ENCODE data around the gene SF3A1. TPM values are rescaled to one million over a fixed set of nuclear protein-coding genes. Genes with fewer than 3 reads are reported as not detected.

SF3A1 gene
- total and polyA plus RNA-seq, 9 of the 15 experiments (the other 6 are each of a cell fraction or from before 2014, with no cell fraction given), result 6.7 to 228 (median 13.0) TPM

DNA sequence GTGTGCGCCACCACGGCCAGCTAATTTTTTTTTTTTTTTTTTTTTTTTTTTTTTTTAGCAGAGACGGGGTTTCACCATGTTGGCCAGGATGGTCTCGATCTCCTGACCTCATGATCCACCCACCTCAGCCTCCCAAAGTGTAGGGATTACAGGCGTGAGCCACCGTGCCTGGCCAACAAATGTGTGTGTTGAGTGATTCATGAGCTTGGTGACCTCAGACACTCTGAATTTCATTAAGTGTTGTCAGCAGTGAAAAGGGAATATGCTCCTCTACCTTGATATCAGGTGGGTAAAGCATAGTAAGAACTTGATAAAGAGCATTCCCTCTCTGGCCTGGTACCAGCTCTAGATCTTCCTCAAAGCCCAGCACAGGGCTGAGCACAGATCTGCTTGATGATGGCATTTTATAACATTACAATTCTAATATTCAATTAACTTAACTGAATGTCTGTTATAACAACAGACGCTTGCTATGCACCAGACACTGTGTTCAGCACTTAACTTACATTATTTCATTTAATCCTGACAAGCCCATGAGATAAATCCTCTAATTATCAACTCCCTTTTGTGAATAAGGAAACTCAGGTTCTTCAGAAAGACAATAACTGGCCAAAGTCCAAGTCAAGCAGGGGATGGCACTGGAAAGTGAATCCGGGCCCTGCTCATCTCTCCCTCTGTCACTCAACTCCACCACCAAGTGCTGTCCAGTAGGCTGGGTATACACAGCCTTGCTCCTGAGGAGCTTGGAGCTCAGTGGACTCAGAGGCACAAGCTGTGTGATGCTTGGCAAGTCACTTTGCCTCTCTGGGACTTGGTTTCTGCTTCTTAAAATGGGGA is 42.9 kb downstream of the SF3A1 start (continued):
- no peak for TF ChIP-seq SRSF1 (IDR thresholded peaks at IDR 0.05; ENCODE audit: low read depth, low read length)

DNA sequence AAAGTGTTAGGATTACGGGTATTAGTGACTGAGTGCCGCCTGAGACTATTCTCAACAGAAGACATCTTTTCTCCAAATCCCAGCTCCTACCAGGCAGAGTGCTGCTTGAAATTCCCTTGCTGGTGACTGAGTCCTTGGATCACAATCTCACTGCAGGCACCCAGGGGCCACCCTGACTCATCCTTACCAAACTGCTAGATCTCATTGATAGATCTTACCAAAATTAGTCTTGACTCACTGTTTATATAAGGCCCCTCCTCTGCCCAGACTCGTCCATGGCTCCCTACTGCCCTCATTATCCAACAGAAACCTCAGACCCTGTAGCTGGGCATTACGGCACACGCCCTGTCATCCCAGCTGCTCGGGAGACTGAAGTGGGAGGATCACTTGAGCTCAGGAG is 44.6 kb downstream of the SF3A1 start:
- ChIA-PET POLR2A (interaction anchor here (0.6 kb wide), 1 partner anchor 16 kb away, joined by 4 read pairs; no protein-coding TSS in a partner anchor), CTCF (ENCODE audit: low intra/inter-chr PET ratio) (no interaction called here)
- FAIRE-seq (no peak), DNase-seq (ENCODE audit: extremely low read depth in 1 of 4, low spot score in 3 of 4) (no peak), ATAC-seq (no peak)
- H3K9me1 ChIP-seq (ENCODE audit: control insufficient read depth, insufficient read depth, low read length), result no peaks in the 10 kb centered on the region
- H3K9ac ChIP-seq (ENCODE audit: insufficient read depth in 1 of 2, low read depth in 2 of 2, low read length in 2 of 2), result no peak overlapping the region
- H3K27me3 ChIP-seq (ENCODE audit: control insufficient read depth in 2 of 2, insufficient read depth in 2 of 2, low read length in 2 of 2), result no peaks in the 10 kb centered on the region
- 46% methylated on average over 6 of the region's 6 CpGs for WGBS (ENCODE audit: insufficient coverage, low coverage, missing lambda C conversion rate)
- H2AFZ ChIP-seq (ENCODE audit: low read depth, low read length), result no peak overlapping the region
- H3K4me3 ChIP-seq, result no peak overlapping the region
- H3K4me2 ChIP-seq (ENCODE audit: insufficient read depth, low read length), result no peak overlapping the region
- peaks cover 4% of the 10 kb centered on the region; the same call in 1 of the 2 replicates for H4K20me1 ChIP-seq (replicated peaks; ENCODE audit: control insufficient read depth, insufficient read depth, low read length)
- H3K4me1 ChIP-seq (replicated peaks in 1 of 2; ENCODE audit: control insufficient read depth in 2 of 2, insufficient read depth in 2 of 2, low read length in 2 of 2), result peaks cover 10 to 33% of the 10 kb centered on the region in 2 experiments
- in situ Hi-C loops (cut with MboI), result no loop called here
- no peak overlapping the region for H3K27ac ChIP-seq (ENCODE audit: extremely low read depth, low read depth, low read length)
- no peaks in the 10 kb centered on the region; the same call in 1 of the 3 replicates for H3K79me2 ChIP-seq (ENCODE audit: control insufficient read depth, insufficient read depth, low read length)
- no peaks in the 10 kb centered on the region for H3K9me3 ChIP-seq (replicated peaks; ENCODE audit: control insufficient read depth, insufficient read depth, low read depth, low read length)
- no peaks in the 10 kb centered on the region for H3K36me3 ChIP-seq (ENCODE audit: control insufficient read depth, insufficient read depth, low read length)
- BruUV-seq (replicated peaks), result no TSS peak
- intact Hi-C loops (cut with micrococcal nuclease), result no loop called here
- TF ChIP-seq SMC3 (conservative IDR thresholded peaks at IDR 0.05; ENCODE audit: insufficient read depth, low read depth, low read length), result no peak
- TF ChIP-seq HNRNPK (IDR thresholded peaks at IDR 0.05; ENCODE audit: low read depth, low read length, poor library complexity, severe bottlenecking), result no peak
- TF ChIP-seq, protein P1, sequence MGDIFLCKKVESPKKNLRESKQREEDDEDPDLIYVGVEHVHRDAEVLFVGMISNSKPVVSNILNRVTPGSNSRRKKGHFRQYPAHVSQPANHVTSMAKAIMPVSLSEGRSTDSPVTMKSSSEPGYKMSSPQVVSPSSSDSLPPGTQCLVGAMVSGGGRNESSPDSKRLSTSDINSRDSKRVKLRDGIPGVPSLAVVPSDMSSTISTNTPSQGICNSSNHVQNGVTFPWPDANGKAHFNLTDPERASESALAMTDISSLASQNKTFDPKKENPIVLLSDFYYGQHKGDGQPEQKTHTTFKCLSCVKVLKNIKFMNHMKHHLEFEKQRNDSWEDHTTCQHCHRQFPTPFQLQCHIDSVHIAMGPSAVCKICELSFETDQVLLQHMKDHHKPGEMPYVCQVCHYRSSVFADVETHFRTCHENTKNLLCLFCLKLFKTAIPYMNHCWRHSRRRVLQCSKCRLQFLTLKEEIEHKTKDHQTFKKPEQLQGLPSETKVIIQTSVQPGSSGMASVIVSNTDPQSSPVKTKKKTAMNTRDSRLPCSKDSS (IDR thresholded peaks at IDR 0.05; ENCODE audit: low read depth, partially characterized antibody), result no peak
- no peak for TF ChIP-seq POLR2AphosphoS2 (IDR thresholded peaks at IDR 0.05; ENCODE audit: low read length)
- TF ChIP-seq JUND (IDR thresholded peaks at IDR 0.05; ENCODE audit: borderline replicate concordance, low read depth, low read length), result peak; percentile 51; the same call in 1 of the 2 replicates
- no peak; the same call in 2 of the 3 replicates for TF ChIP-seq JUND (tag; IDR thresholded peaks at IDR 0.05; ENCODE audit: borderline replicate concordance, low read depth, low read length)
- TF ChIP-seq ZNF408 (CRISPR knock-in tag; IDR thresholded peaks at IDR 0.05; ENCODE audit: low read depth), result no peak
- TF ChIP-seq MEIS2 (IDR thresholded peaks at IDR 0.05; ENCODE audit: partially characterized antibody), result no peak
- no peak for TF ChIP-seq ADNP (tag; IDR thresholded peaks at IDR 0.05)
- TF ChIP-seq, protein P2, sequence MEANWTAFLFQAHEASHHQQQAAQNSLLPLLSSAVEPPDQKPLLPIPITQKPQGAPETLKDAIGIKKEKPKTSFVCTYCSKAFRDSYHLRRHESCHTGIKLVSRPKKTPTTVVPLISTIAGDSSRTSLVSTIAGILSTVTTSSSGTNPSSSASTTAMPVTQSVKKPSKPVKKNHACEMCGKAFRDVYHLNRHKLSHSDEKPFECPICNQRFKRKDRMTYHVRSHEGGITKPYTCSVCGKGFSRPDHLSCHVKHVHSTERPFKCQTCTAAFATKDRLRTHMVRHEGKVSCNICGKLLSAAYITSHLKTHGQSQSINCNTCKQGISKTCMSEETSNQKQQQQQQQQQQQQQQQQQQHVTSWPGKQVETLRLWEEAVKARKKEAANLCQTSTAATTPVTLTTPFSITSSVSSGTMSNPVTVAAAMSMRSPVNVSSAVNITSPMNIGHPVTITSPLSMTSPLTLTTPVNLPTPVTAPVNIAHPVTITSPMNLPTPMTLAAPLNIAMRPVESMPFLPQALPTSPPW (CRISPR knock-in tag; IDR thresholded peaks at IDR 0.05), result no peak
- no peak for TF ChIP-seq NR3C1 (CRISPR knock-in tag; IDR thresholded peaks at IDR 0.05)
- TF ChIP-seq FOSL1 (tag; conservative IDR thresholded peaks at IDR 0.05), result peak; percentile 82
- TF ChIP-seq, protein P3, sequence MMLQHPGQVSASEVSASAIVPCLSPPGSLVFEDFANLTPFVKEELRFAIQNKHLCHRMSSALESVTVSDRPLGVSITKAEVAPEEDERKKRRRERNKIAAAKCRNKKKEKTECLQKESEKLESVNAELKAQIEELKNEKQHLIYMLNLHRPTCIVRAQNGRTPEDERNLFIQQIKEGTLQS (IDR thresholded peaks at IDR 0.05), result peak; percentile 35; the same call in 1 of the 2 replicates
- TF ChIP-seq, protein P3 (CRISPR knock-in tag; conservative IDR thresholded peaks at IDR 0.05), result no peak
- no peak for TF ChIP-seq POU5F1 (IDR thresholded peaks at IDR 0.05; ENCODE audit: borderline replicate concordance, low read depth, low read length, partially characterized antibody)

Measured in K562 (cell line).